OCI-M1 (cell line): ENCODE results near the gene SCGB3A2.

ENCODE experiments used
- DNase-seq: peaks from one replicate; lab custom pipeline; 2025; lab: John Stamatoyannopoulos, UW

Gene SCGB3A2

GRCh38 chr5:147906326-147907095 is 28.0 kb downstream of the SCGB3A2 start, which contains the start of gene C5orf46:
Gene C5orf46 (minus strand): TSS chr5:147906538. CDS start chr5:147906501, 37 bp downstream.
- DNase-seq, result no peak

- no peak for DNase-seq
These were observed 32.9 kb downstream of the SCGB3A2 start for GRCh38 chr5:147911427-147911826.

DNA sequence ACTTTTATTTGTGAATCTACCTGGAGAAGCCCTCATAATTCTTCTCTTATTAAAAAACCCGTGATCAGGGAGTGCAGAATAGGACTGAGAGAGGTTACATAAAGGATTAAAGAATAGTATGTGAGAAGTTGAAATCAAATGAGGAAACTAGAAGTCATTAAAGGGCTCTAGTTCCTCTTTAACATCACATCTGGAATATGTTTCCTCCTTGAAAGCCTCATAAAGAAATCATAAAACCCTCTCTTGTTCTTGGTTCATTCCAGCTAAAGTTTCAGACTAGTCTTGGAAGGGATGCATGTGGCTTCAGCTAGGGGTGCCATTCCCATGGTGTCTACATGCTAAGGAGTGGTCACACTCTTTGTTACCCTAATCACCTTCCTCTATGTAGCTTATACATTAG is 33.5 kb downstream of the SCGB3A2 start:
- DNase-seq, result no peak

- no peak for DNase-seq
These were observed 35.3 kb downstream of the SCGB3A2 start for GRCh38 chr5:147913786-147914185.

DNA sequence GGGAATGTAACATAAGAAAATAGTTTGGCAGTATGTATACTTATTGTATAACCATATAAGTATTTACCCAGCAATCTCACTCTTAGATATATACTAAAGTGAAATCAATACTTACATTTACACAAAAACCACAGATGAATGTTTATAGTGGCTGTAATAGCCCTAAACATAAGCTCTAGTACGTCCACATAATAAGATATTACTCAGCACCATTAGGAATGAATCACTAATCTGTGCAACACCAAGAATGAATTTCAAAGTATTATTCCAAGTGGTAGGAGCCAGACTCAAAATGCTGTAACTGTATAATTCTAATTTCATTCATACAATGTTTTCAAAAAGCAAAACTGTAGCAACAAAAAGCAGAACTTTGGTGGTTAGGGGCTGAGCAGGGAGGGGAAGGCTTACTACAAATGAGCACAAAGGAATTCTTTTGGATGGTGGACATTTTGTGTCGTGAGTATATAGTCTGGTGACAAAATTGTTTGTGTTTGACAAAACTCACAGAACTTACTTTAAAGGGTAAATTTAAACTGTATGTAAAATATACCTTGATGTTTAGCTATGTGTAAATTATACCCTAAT is 39.7 kb downstream of the SCGB3A2 start:
- no peak for DNase-seq

- no peak for DNase-seq
These were observed 40.4 kb downstream of the SCGB3A2 start for GRCh38 chr5:147918899-147919298.

- DNase-seq, result no peak
These were observed 42.0 kb downstream of the SCGB3A2 start for GRCh38 chr5:147920420-147921030.

- DNase-seq, result peak; percentile 64
These were observed 42.6 kb downstream of the SCGB3A2 start for GRCh38 chr5:147921136-147921535.

DNA sequence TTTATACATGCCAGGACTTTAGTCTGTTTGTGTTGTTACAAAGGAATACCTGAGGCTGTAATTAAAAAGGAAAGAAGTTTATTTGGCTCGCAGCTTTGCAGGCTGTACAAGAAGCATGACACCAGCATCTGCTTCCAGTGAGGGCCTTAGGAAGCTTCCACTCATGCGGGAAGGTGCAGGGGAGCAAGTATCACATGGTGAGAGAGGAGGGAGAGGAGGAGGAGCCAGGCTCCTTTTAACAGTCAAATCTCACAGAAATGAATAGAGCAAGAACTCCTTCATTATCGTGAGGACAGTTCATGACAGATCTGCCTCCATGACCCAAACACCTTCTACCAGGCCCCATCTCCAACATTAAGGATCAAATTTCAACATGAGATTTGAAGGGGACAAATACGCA is 46.5 kb downstream of the SCGB3A2 start:
- DNase-seq, result no peak

GRCh38 chr5:147927901-147928300 is 49.4 kb downstream of the SCGB3A2 start:
- DNase-seq, result peak; percentile 16

- DNase-seq, result peak; percentile 36
These were observed 52.3 kb downstream of the SCGB3A2 start for GRCh38 chr5:147930769-147931168.
